ENCODE data around the gene FRMPD1.
"Not testable (repeated sequence)": the region's sequence is repeated elsewhere in the genome, so short reads cannot be mapped to it uniquely, and the experiment has no call there.

Gene FRMPD1

DNA sequence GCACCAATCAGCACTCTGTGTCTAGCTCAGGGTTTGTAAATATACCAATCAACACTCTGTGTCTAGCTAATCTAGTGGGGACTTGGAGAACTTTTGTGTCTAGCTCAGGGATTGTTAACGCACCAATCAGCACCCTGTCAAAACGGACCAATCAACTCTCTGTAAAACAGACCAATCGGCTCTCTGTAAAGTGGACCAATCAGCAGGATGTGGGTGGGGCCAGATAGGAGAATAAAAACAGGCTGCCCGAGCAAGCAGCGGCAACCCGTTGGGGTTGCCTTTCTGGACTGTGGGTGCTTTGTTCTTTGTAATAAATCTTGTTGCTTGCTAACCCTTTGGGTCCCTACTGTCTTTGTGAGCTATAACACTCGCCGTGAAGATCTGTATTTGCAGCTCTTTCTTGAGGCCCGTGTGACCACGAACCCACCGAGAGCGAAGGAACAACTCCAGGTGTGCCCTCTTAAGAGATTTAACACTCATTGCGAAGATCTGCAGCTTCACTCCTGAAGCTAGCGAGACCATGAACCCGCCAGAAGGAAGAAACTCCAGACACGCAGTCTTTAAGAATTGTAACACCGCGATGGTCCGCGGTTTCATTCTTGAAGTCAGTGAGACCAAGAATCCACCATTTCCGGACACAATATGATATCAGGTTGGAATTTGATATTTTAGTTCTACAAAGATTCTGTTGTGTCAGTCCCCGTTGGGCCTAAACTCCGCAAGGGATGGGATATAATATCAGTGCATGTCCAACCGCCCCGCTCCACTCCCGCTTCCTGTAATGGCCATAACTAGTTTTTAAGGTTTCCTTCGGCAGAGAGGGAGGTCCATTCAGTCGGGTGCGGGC lies 102.1 kb downstream of the FRMPD1 start:
- H3K9ac ChIP-seq (ENCODE audit: low read length), result no peak overlapping the region

DNA sequence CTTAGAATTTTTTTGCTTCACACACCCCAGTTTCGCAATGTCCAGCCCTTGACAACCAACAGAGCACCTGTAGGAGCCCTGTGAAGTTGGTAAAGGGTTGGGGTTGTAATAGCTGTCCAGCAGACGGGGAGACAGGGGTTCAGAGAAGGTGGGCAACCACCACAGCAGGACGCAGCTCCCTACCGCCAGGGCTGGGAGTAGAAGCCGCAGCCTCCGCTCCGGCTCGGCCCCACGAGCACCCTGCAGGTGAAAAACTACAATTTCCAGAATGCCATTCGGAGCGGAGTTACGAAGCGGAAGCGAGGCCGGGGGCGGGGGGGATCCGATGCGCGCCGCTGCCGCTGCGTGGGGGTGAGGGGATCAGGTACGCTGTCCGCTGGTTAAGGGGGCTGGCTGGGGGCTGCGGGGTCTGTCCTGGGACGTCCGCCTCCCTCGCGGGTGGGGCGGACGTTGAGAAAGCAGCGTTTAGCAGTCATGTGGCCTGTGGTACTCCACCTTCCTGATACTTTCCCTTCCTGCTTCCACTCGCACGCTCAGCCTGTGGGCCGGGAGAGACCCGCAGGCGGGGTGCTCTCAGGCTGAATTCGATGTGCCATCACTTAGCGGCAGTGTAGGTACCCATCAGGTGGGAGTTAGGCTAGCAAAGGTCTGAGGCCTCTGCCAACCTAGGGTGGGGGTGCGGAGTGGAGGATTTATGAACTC lies 102.9 kb downstream of the FRMPD1 start, which contains the start of gene TRMT10B:
Gene TRMT10B, plus strand, starts transcription at position 317 of the 702 bp plus-strand sequence. CDS start 8,127 bp downstream, outside the sequence.
- H3K4me1 ChIP-seq (ENCODE audit: control insufficient read depth, insufficient read depth, low read length), result 0 out of 2 replicates have a peak, but pooled peaks cover 3% of the 10 kb centered on the region
- no peak within 1 kb of the TSS for H3K27ac ChIP-seq (ENCODE audit: low read depth, low read length)

More for the DNA sequence above, 102.1 kb downstream of the FRMPD1 start:
- H3K4me3 ChIP-seq (ENCODE audit: low read depth, low read length), result peak overlapping the region; percentile 68
- H3K9me3 ChIP-seq (ENCODE audit: control insufficient read depth, insufficient read depth, low read depth, low read length), result no peaks in the 10 kb centered on the region
- 0 out of 2 replicates have a peak, but pooled peaks cover 3% of the 10 kb centered on the region for H3K4me1 ChIP-seq (ENCODE audit: control insufficient read depth, insufficient read depth, low read length)
- H3K36me3 ChIP-seq (ENCODE audit: control insufficient read depth, insufficient read depth, low read length), result no peaks in the 10 kb centered on the region
- H3K27me3 ChIP-seq (ENCODE audit: control insufficient read depth, insufficient read depth, low read length), result no peaks in the 10 kb centered on the region
- no peak overlapping the region for H3K27ac ChIP-seq (ENCODE audit: low read depth, low read length)

DNA sequence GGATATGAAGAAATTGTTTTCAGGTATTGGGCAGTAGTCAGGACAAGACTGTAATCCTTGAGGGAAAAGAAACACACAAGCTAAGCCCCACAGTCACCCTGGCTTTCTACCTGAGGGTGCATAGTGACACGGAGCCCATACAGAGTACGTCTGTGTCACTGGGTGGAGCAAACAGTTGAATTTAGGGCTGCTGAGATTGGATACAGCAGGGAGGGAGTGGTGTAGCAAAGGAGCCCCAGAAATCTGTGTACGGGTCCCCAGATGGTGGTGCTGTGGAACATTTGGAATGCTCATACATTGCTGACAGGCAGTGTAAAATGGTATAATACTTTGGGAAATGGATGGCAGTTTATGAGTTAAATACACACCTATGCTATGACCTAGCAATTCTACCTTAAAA lies 108.0 kb downstream of the FRMPD1 start:
- Histone ChIP-seq H3K36me3 (ENCODE audit: control insufficient read depth, insufficient read depth, low read length) (no peaks in the 10 kb centered on the region), H3K9ac (ENCODE audit: low read length) (no peak overlapping the region), H3K9me3 (ENCODE audit: control insufficient read depth, insufficient read depth, low read depth, low read length) (no peaks in the 10 kb centered on the region), H3K27ac (ENCODE audit: low read depth, low read length) (no peak overlapping the region), H3K4me1 (ENCODE audit: control insufficient read depth, insufficient read depth, low read length) (no peaks in the 10 kb centered on the region), H3K4me3 (ENCODE audit: low read depth, low read length) (no peak overlapping the region), H3K27me3 (ENCODE audit: control insufficient read depth, insufficient read depth, low read length) (no peaks in the 10 kb centered on the region)

More for the DNA sequence above, 102.9 kb downstream of the FRMPD1 start, which contains the start of gene TRMT10B:
- peak within 1 kb of the TSS; percentile 37 for H3K9ac ChIP-seq (ENCODE audit: low read length)
- H3K27me3 ChIP-seq (ENCODE audit: control insufficient read depth, insufficient read depth, low read length), result no peaks in the 10 kb centered on the region
- no peaks in the 10 kb centered on the region for H3K9me3 ChIP-seq (ENCODE audit: control insufficient read depth, insufficient read depth, low read depth, low read length)
- H3K36me3 ChIP-seq (ENCODE audit: control insufficient read depth, insufficient read depth, low read length), result no peaks in the 10 kb centered on the region
- H3K4me3 ChIP-seq (ENCODE audit: low read depth, low read length), result peak within 1 kb of the TSS; percentile 68

DNA sequence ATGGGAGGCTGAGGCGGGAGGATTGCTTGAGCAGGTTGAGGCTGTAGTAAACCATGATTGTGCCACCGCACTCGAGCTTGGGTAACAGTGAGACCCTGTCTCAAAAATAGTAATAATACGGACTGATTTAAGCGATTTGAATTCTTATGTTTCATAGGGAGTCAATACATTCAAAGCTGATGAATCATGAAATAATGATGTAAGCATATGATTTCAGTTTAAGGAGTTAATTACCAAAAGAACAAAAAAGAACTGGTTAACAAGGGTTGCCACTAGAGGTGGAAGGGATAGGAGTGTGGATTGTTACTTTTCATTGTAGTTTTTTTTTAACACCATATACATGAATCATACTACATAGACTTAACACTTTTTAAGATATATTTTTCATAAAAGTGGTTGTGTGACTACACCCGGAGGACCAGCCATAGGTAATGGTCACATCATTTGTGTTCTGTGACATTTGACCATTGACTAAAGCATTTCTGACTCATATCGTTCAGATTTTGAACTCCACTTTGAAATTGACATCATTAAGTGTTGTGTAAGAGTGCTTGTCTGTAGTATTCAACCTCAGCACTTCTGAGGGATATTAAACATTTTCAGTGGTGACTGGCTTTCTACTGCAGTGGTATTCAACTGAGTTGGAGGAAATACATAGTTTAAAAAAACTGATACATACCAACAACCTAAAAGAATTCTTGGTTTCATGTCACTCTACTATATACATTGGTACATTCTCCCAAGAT lies 109.8 kb downstream of the FRMPD1 start:
- Histone ChIP-seq H3K4me3 (ENCODE audit: low read depth, low read length) (no peak overlapping the region), H3K36me3 (ENCODE audit: control insufficient read depth, insufficient read depth, low read length) (peaks cover 3% of the 10 kb centered on the region; the same call in 1 of the 2 replicates), H3K9me3 (ENCODE audit: control insufficient read depth, insufficient read depth, low read depth, low read length) (no peaks in the 10 kb centered on the region), H3K9ac (ENCODE audit: low read length) (no peak overlapping the region), H3K27me3 (ENCODE audit: control insufficient read depth, insufficient read depth, low read length) (no peaks in the 10 kb centered on the region), H3K4me1 (ENCODE audit: control insufficient read depth, insufficient read depth, low read length) (no peaks in the 10 kb centered on the region), H3K27ac (ENCODE audit: low read depth, low read length) (no peak overlapping the region)

DNA sequence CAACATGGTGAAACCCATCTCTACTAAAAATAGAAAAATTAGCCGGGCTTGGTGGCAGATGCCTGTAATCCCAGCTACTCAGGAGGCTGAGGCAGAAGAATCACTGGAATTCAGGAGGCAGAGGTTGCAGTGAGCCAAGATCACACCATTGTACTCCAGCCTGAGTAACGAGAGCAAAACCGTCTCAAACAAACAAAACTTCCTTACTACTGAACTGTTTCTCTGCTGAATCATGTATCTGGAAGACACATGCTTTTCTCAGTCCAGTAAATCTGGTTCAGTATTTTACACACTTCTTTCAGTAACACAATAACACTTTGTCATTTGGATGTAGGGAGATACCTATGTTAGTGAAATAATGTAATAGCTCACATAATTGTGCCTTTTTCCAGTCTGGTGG lies 110.8 kb downstream of the FRMPD1 start:
- Histone ChIP-seq H3K9me3 (ENCODE audit: control insufficient read depth, insufficient read depth, low read depth, low read length) (no peaks in the 10 kb centered on the region), H3K36me3 (ENCODE audit: control insufficient read depth, insufficient read depth, low read length) (peaks cover 3% of the 10 kb centered on the region; the same call in 1 of the 2 replicates), H3K27me3 (ENCODE audit: control insufficient read depth, insufficient read depth, low read length) (no peaks in the 10 kb centered on the region), H3K4me3 (ENCODE audit: low read depth, low read length) (no peak overlapping the region), H3K4me1 (ENCODE audit: control insufficient read depth, insufficient read depth, low read length) (no peaks in the 10 kb centered on the region), H3K9ac (ENCODE audit: low read length) (no peak overlapping the region), H3K27ac (ENCODE audit: low read depth, low read length) (no peak overlapping the region)

DNA sequence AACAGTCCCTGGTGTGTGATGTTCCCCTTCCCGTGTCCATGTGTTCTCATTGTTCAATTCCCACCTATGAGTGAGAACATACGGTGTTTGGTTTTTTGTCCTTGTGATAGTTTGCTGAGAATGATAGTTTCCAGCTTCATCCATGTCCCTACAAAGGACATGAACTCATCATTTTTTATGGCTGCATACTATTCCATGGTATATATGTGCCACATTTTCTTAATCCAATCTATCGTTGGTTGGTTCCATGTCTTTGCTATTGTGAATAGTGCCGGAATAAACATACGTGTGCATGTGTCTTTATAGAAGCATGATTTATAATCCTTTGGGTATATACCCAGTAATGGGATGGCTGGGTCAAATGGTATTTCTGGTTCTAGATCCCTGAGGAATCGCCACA lies 114.5 kb downstream of the FRMPD1 start:
- not testable (repeated sequence) for H3K9me3 ChIP-seq (ENCODE audit: control insufficient read depth, insufficient read depth, low read depth, low read length); H3K27ac ChIP-seq (ENCODE audit: low read depth, low read length); H3K27me3 ChIP-seq (ENCODE audit: control insufficient read depth, insufficient read depth, low read length); H3K4me1 ChIP-seq (ENCODE audit: control insufficient read depth, insufficient read depth, low read length); H3K4me3 ChIP-seq (ENCODE audit: low read depth, low read length); H3K36me3 ChIP-seq (ENCODE audit: control insufficient read depth, insufficient read depth, low read length); H3K9ac ChIP-seq (ENCODE audit: low read length)

DNA sequence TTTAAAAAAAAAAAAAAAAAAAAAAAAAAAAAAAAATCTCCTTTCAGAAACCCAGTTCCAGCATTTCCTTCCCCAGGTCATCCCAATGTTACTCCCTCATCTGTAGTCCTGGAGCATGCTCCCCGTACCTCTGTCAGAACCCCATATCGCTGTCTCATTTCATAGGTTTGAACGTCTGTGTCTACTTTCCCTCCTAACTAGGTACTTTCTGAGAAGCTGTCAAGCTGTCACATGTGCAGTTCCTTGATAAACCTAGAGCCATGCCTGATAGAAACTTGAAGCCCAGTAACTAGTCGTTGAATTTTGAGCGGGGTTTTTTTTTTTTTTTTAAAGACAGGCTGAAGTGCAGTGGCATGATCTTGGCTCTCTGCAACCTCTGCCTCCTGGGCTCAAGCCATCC lies 118.6 kb downstream of the FRMPD1 start:
- Histone ChIP-seq H3K9me3 (ENCODE audit: control insufficient read depth, insufficient read depth, low read depth, low read length) (no peaks in the 10 kb centered on the region), H3K4me3 (ENCODE audit: low read depth, low read length) (no peak overlapping the region), H3K27ac (ENCODE audit: low read depth, low read length) (no peak overlapping the region), H3K36me3 (ENCODE audit: control insufficient read depth, insufficient read depth, low read length) (peaks cover 14% of the 10 kb centered on the region), H3K9ac (ENCODE audit: low read length) (no peak overlapping the region), H3K27me3 (ENCODE audit: control insufficient read depth, insufficient read depth, low read length) (no peaks in the 10 kb centered on the region), H3K4me1 (ENCODE audit: control insufficient read depth, insufficient read depth, low read length) (no peaks in the 10 kb centered on the region)

DNA sequence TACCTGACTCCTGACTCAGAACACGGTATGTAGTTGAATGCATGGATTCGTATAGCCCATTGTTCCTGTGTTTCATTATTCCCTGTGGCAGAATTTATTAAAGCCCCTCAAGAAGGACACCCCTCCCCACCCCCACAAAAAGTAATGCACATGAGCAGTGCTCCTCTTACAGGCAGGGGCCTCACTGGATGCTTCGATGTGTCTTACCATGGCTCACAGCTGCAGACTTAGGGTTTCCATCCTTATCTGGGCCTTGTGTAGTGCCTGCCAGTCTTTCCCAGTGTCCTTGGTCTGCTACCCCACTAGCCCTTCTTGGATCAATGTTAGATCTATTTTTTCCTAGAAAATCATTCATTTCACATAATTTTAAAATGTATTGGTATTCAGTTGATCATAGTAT lies 119.2 kb downstream of the FRMPD1 start:
- H3K9me3 ChIP-seq (ENCODE audit: control insufficient read depth, insufficient read depth, low read depth, low read length), result no peaks in the 10 kb centered on the region
- no peaks in the 10 kb centered on the region for H3K4me1 ChIP-seq (ENCODE audit: control insufficient read depth, insufficient read depth, low read length)
- no peak overlapping the region for H3K9ac ChIP-seq (ENCODE audit: low read length)
- H3K36me3 ChIP-seq (ENCODE audit: control insufficient read depth, insufficient read depth, low read length), result peaks cover 15% of the 10 kb centered on the region
- H3K27ac ChIP-seq (ENCODE audit: low read depth, low read length), result no peak overlapping the region
- H3K27me3 ChIP-seq (ENCODE audit: control insufficient read depth, insufficient read depth, low read length), result no peaks in the 10 kb centered on the region
- H3K4me3 ChIP-seq (ENCODE audit: low read depth, low read length), result no peak overlapping the region

DNA sequence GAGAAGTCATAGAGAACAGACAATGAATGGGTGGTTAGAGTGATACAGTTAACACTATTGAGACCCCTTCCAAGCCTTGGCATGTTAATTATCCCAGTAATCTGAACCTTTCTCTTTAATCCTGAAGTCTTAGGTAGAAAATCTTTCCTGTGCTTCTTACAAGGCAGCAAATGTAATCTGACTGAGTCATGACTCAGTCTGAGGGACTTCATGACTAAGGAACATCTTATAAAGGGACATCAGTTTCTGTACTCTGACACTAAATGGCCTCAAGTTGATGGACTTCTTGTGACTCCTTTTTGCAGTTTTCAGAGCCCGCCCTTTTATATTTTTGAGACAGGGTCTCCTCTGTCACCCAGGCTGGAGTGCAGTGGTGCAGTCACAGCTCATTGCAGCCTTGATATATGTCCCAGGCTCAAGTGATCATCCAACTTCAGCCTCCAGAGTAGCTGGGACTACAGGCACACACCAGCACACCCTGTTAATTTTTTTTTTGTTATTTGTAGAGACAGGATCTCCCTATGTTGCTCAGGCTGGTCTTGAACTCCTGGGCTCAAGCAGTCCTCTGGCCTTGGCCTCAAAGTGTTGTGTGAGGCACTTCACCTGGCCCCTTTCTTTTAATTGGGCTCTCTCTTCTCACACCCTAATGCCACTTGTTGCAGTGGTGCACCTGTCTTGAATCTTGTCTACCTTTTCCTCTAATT lies 124.6 kb downstream of the FRMPD1 start:
- Histone ChIP-seq H3K9me3 (ENCODE audit: control insufficient read depth, insufficient read depth, low read depth, low read length) (no peaks in the 10 kb centered on the region), H3K27ac (ENCODE audit: low read depth, low read length) (no peak overlapping the region), H3K4me3 (ENCODE audit: low read depth, low read length) (no peak overlapping the region), H3K27me3 (ENCODE audit: control insufficient read depth, insufficient read depth, low read length) (no peaks in the 10 kb centered on the region), H3K36me3 (ENCODE audit: control insufficient read depth, insufficient read depth, low read length) (peaks cover 49% of the 10 kb centered on the region), H3K9ac (ENCODE audit: low read length) (no peak overlapping the region), H3K4me1 (ENCODE audit: control insufficient read depth, insufficient read depth, low read length) (no peaks in the 10 kb centered on the region)

DNA sequence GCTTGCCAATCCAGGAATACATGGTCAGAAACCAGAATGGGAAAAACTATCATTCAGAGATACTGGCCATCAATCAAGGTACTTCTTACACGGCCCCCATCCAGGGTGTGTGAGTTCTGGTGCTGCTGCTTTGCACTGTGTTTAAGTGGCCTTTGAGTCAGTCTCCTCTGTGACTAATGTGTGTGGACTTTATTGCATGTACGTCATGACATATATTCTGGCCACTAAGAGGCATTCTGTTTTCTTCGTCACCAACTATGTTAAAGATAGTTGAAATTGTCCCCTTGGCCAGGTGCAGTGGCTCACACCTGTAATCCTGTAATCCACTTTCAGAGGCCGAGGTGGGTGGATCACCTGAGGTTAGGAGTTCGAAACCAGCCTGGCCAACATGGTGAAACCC lies 125.6 kb downstream of the FRMPD1 start:
- H3K9me3 ChIP-seq (ENCODE audit: control insufficient read depth, insufficient read depth, low read depth, low read length), result no peaks in the 10 kb centered on the region
- H3K27me3 ChIP-seq (ENCODE audit: control insufficient read depth, insufficient read depth, low read length), result no peaks in the 10 kb centered on the region
- H3K36me3 ChIP-seq (ENCODE audit: control insufficient read depth, insufficient read depth, low read length), result peaks cover 56% of the 10 kb centered on the region
- H3K27ac ChIP-seq (ENCODE audit: low read depth, low read length), result no peak overlapping the region
- H3K9ac ChIP-seq (ENCODE audit: low read length), result no peak overlapping the region
- H3K4me3 ChIP-seq (ENCODE audit: low read depth, low read length), result no peak overlapping the region
- no peaks in the 10 kb centered on the region for H3K4me1 ChIP-seq (ENCODE audit: control insufficient read depth, insufficient read depth, low read length)
